C4-2B (cell line): ENCODE data around the gene DPF3.

Experiments used
- H3K27ac ChIP-seq: fragments of 450-650 bp; 2 replicates; pipeline ENCODE4 v1.5.1; 2017
- ZFX ChIP-seq: fragments of 450-650 bp; IDR thresholded peaks from 2 replicates; pipeline ENCODE4 v1.6.1; 2017
- TF ChIP-seq, protein P1 (sequence below): fragments of 450-650 bp; conservative IDR thresholded peaks from 2 replicates; pipeline ENCODE4 v1.5.1; 2017; ENCODE audit warnings: mild to moderate bottlenecking

DPF3 gene

DNA sequence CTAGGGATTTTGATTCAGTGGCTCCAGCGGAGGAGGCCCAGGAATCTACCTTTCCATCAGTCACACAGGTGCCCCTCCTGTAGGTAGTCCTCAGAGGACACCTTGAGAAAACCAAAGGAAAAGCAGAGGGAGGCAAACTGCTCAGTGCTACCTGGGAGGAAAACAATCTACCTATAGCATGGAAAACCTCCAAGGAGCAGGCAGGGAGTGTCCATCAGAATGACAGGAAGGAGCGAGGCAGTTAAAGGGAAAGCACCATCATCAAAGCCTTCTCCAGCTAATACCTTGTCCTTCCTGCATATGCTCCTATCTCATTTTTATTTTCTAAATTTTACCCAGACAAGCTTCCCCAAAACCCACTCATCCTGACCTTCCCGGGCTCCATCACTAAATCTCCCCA lies 25.4 kb downstream of the DPF3 start:
- no peak for TF ChIP-seq ZFX
- TF ChIP-seq, protein P1, sequence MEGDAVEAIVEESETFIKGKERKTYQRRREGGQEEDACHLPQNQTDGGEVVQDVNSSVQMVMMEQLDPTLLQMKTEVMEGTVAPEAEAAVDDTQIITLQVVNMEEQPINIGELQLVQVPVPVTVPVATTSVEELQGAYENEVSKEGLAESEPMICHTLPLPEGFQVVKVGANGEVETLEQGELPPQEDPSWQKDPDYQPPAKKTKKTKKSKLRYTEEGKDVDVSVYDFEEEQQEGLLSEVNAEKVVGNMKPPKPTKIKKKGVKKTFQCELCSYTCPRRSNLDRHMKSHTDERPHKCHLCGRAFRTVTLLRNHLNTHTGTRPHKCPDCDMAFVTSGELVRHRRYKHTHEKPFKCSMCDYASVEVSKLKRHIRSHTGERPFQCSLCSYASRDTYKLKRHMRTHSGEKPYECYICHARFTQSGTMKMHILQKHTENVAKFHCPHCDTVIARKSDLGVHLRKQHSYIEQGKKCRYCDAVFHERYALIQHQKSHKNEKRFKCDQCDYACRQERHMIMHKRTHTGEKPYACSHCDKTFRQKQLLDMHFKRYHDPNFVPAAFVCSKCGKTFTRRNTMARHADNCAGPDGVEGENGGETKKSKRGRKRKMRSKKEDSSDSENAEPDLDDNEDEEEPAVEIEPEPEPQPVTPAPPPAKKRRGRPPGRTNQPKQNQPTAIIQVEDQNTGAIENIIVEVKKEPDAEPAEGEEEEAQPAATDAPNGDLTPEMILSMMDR, result no peak
- no peak overlapping the region for H3K27ac ChIP-seq

DNA sequence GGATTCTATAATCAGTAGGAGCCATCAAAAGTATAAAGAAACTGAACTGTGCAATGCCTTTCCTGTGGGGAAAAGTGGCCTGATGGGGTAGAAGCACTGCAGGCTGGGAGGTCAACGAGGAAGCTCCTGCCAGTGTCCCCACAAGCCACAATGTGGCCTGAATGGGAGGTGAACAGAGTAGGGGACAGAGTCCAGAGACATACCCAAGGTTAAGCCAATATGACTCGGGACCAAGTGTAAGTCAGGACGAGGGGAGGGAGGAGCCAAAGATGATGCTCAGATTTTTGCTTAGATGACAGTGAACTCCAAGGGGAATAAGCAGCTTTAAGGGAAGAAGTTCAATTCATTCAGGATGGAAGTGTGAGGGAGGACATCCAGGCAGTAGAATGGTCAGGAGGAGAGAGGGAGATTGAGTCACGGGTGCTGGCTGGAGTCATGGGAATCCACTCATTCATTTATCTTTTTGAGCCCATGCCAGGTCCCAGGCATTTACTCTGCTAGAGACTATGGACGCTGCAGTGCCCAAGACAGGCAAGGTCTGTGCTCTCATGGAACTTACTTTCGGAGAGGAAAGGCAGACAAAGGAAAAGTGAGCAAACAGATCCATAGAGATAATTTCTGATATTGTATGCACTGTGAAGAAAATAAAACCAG lies 29.1 kb downstream of the DPF3 start:
- TF ChIP-seq ZFX, result no peak
- TF ChIP-seq, protein P1, result no peak

GRCh38 chr14:72863216-72864006 lies 30.5 kb downstream of the DPF3 start:
- TF ChIP-seq, protein P1, result no peak
- no peak for TF ChIP-seq ZFX
- no peak overlapping the region for H3K27ac ChIP-seq

More for the DNA sequence above, 29.1 kb downstream of the DPF3 start:
- no peak overlapping the region for H3K27ac ChIP-seq

- no peak overlapping the region for H3K27ac ChIP-seq
- no peak for TF ChIP-seq ZFX
- TF ChIP-seq, protein P1, result no peak
Observed at GRCh38 chr14:72856530-72857266, 37.2 kb downstream of the DPF3 start.

DNA sequence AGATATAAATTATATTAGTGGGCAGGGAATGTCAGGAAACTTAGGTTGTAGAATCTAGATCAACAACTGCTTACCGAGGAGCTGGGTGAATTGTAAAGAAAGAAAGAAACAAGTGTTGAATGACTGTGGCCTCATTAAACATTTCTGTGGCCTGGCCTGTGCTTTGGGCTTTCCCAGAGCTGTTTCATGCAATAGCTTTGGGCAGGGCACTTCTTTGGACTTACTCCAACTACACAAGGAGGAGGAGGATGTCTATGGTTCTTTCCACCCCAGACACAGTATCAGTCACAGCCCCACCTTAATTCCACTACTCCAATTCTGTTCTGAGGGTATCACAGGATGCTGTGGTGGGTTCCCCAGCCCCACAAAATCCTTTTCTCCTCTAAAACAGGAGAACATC lies 38.0 kb downstream of the DPF3 start:
- H3K27ac ChIP-seq, result no peak overlapping the region
- no peak for TF ChIP-seq ZFX
- TF ChIP-seq, protein P1, result no peak

GRCh38 chr14:72852194-72852593 lies 41.7 kb downstream of the DPF3 start:
- no peak overlapping the region for H3K27ac ChIP-seq
- TF ChIP-seq ZFX, result no peak
- TF ChIP-seq, protein P1, result no peak

DNA sequence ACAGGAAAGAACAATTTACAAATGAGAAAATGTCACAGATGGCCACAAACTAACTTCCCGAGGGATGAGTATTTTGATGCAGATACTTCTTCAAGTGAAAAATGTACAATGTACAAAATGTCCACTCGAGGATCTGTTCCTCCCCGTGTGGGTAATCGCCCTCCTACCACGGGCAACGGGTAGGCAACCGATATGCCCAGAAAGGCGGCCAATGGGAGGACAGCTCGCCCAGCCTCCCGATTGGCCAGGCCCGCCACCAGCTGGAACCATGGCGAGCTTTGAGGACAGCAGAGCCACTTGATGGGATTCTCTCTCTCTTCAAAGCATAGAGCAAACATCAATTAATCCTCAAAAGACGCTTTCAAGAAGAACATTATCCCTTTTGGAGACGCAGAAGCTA lies 42.3 kb downstream of the DPF3 start:
- TF ChIP-seq ZFX, result no peak
- TF ChIP-seq, protein P1, result no peak

More for the DNA sequence above, 42.3 kb downstream of the DPF3 start:
- no peak overlapping the region for H3K27ac ChIP-seq
